NCI-H1048 (cell line): ENCODE results near the gene B9D1.

Experiments
- DNase-seq: peaks from one replicate; lab custom pipeline; 2025; lab: John Stamatoyannopoulos, UW

The B9D1 gene

DNA sequence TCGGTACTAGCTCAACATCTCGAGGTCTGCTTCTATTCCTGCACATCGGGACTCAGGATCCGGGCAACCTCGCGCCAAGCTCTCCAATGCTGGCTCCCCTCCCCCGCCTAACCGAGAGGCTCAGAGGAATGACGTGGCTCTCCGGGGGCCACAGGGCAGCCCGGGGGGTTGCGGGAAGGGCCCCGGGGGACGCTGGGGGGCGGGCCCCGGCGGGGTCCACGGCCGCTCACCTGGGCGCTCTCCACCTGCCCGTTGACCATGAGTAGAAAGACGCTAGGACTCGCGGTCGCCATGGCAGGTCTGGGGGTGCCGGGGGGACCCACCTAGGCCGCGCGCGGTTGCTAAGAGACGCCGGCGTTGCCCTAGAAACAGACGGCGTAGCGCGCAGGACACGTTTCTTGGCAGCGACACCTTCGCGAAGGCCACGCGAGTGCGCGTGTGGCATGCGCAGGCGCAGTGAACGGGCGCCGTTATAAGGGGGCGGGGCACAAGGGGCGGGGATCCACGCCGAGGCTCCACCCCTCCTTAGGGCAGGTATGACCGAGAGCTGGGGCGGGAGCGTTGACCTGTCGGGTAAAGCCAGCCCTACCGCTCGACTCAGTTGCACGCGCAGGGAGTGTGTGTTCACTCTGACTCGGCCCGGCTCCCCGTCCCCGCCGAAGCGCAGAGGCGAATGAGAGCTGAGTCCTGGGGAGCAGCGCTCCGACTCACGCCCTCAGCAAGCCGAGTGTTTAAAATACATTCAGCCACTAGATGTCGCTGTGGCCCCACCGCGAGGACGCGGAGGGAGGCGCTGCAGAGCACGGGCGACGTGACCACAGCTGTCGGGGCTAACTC lies at the start of gene B9D1:
Gene B9D1, minus strand, starts transcription at position 447 of the 837 bp plus-strand sequence. Its CDS starts 154 bp downstream, at position 293.
- peak; percentile 82 for DNase-seq

DNA sequence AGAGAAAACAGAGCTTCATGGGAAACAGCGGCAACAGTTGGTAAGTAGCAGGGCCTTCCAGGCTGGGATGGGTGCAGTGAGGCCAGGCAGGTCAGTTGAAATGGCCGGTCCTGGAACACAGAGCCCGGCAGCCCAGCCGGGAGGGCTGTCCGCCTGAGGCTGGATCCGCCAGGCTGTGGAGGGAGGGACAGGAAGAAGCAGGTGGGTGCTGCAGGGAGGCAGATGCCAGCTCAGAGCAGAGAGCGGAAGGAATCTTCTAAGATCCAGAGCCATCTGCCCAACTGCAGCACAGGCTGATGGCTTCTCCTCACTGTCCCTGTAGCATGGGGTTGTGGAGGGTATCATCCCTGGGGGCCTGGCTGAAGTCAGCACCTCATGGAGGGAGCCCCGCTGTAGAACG lies 49.1 kb upstream of the B9D1 start:
- no peak for DNase-seq

DNA sequence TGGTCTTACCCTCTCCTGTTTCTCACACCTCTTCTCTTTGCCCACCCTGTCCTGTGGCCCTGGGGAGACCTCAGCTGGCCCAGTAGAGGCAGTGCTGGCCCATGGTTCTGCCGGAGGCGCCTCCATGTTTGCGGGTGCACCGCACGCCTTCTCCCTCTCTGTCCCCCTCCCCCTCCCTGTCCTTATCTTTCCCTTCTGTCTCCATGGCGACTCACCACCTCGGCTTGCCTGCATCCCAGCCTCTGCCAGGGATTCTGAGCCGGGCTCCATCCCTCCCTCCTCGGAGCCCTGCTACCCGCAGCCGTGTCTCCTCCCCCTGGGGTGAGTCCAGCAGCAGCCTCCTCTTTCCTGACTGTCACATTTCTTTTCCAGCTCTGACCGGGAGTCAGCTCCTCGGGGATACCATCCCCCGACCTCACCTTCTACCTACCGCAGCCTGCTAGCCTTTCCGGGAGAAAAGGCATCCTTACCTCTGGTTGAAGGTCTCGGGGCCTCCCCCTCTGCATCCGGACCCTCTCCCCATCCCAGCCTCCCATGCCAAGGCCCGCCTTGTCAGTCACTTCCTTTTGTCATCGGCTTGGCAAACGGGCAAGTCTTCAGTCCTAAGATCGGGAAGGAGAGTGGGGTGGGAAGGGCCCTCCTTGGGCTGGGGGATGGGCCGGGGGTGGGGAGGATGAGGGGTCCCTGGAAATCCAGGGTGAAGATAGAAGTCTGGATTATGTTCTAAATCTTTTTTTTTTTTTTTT lies 48.5 kb upstream of the B9D1 start, which contains the start of gene RNF112:
Gene RNF112, plus strand, starts transcription at position 358 of the 746 bp plus-strand sequence. Its CDS starts 177 bp downstream, at position 535.
- DNase-seq = no peak

DNA sequence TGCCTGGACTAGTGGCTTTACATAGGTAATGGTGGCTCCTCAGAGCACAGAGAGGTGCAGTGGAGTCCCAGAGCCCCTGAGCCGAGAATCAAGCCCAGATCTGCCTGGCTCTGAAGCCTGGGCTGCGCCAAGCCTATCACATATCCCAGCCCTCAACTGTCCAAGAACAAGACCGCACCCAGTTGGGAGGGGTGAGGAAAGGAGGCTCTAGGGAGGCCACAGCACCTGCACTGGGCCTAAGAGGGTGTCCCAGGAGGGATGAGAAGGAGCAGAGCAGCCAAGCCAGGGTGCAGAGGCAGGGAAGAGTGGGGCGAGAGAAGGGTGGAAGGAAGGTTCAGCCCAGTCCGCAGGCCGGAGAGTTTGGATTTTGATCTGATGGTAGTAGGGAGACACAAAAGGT lies 47.6 kb upstream of the B9D1 start:
- DNase-seq = no peak

DNA sequence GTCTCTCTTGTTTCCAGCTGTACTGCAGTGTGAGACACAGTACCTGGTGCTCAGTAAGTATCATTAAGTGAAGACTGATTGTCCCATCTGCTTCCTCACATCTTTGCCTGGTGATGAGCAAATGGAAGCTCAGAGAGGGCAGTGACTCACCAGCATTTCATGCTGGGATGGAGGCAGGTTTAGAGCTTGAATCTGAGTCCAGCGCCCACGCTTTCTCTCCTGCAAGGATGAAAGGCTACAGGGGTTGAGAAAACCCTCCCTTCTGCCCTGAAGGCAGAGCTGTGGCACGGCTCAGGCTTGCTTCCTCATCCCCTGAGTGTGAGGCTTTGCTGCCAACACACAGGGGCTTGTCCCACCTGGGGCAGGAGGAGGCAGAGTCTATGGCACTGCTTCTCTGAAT lies 47.0 kb upstream of the B9D1 start:
- no peak for DNase-seq

DNA sequence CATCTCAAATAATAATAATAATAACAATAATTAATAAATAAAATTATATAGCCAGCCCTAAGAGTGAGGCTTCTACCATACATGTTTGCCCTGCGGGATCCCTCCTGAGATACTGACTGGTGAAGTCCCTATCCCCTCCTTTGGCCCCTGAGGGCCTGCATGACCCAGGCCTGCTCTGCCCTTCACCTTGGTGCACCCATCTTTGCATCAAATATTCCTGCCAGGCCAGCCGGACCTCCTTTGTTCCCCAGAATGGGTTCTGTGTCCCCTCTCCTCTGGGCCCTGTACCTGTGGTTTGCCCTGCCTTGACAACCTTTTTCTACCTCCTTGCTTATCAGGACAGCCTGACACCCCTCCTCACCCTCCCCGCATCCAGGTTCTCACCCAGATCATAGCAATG lies 46.5 kb upstream of the B9D1 start:
- DNase-seq = no peak

DNA sequence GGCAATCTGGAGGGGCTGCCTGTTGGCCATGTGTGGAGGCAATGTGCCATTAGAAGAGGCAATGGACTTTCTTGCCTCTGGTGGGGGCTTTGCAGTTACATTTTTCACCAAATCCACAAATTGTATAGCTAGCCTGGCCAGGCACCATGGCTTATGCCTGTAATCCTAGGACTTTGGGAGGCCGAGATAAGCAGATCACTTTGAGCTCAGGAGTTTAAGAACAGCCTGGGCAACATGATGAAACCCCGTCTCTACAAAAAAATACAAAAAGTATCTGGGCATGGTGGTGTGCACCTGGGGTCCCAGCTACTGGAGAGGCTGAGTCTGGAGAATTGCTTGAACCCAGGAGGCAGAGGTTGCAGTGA lies 45.8 kb upstream of the B9D1 start:
- DNase-seq = no peak

- DNase-seq = no peak
Observed at GRCh38 chr17:19407601-19408345, 45.2 kb upstream of the B9D1 start.

- DNase-seq = no peak
Observed at GRCh38 chr17:19405114-19405513, 42.6 kb upstream of the B9D1 start.

DNA sequence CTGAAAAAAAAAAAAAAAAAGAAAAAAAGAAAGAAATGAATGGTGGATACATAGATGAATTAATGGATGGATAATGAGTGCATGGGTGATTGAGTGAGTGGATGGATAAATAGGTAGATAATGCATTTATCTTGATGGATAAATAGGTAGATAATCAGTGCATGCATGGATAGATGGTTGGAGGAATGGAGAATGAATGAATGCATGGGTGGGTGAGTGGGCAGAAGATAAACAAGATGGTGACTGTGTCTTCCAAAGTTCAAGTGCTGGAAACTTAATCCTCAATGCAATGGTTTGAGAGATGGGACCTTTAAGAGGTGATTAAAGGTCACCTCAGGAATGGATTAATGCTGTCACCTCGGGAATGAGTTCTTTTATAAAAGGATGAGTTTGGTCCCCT lies 41.7 kb upstream of the B9D1 start:
- no peak for DNase-seq

DNA sequence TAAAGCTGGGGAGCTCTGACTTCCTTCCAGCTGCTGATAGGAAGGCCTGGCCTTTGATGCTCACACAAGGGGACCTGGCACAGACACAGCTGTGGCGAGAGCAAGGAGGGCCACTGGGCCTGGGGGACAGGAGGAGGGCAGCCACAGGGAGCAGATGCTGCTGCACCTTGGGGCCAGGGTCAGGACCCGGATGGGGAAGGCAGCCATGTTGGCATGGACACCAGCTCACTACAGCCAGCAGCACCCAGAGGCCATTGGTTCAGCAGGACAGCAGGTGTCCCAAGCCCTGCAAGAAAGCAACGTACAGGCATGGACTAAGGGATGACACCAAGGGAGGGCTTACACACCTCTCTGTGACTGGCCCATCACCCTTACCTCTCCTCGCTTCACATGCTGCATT lies 40.5 kb upstream of the B9D1 start:
- DNase-seq = no peak

DNA sequence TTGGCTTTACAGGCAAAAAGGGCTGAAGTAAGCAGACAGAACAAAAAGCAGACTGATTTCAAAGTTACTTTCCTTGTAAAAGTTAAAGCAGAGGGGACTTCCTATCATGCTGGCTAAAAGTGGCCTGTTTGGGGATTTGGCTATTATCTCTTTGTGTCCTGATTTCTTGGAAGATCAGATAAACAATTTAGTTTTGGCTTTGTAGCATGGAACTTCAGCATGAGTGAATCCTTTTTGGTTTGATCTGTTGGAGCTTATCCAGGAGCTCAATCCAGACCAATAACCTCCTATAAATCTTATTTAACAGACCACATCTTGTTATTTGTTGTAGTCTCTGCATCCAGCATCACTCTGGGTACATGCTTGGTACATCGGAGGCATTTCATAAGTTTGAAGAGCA lies 39.6 kb upstream of the B9D1 start:
- no peak for DNase-seq

- no peak for DNase-seq
Observed at GRCh38 chr17:19401321-19402010, 38.9 kb upstream of the B9D1 start.

GRCh38 chr17:19399750-19400450 lies 37.4 kb upstream of the B9D1 start:
- no peak for DNase-seq

DNA sequence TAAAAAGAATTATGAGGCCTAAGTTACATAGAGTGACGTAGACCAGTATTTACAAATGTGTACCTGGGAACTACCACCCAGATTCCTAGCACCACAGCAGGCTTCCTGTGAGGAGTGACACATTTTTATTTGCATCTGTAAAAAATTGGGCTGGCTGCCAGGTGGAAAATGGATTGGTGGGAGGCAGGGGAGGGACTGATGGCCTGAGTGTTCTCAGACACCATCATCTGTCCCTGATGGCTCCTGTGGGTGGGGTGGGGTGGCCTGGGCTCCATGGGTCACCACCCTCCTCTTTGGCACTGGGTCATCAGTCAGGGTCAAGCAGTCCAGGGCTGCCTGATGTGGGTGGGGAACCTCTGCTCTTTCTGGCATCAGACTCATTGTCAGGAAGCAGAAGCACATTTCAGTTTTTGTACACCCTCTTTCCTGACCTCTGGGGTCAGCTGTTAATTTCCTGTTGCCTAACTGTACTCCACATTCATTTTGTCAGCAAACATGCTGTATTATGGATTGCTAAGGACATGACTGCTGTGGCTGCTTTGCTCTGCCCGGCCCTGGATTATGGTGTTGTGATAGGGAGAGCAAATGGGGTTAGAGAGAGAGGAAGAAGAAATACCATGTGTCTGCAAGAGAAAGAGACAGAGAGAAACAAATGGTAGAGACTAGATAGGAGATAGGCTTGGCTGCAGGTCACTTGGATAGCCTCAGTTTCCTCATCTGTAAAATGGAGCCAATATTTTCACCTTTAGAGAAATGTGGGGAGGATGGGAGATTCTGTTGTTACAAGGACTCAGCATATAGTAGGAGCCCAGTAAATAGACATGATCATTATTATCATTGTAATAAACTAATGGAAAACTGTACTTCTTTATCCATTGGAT lies 36.0 kb upstream of the B9D1 start:
- no peak for DNase-seq

DNA sequence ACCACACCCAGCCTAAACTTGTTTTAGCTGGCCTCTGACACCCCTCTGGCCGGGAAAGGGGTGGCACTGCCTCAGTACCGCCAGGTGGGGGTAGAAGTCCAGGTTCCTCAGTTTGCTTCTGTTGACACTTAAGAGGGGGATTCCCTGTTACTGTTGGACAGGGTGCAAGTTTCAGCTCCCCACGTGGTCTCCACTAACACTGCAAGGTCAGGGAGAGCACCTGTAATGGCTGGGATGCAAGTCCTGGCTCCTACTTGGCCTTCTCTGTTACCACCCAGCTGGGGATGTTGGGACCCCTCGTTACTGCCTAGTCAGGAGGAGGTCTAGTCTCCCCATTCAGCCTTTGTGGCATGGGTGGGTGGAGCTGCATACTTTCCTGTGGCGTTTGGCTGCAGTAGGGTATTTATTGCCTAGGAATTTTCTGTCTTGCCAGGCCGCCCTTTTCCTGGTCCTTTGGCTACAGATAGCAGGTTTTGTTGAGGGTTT lies 35.1 kb upstream of the B9D1 start:
- no peak for DNase-seq

DNA sequence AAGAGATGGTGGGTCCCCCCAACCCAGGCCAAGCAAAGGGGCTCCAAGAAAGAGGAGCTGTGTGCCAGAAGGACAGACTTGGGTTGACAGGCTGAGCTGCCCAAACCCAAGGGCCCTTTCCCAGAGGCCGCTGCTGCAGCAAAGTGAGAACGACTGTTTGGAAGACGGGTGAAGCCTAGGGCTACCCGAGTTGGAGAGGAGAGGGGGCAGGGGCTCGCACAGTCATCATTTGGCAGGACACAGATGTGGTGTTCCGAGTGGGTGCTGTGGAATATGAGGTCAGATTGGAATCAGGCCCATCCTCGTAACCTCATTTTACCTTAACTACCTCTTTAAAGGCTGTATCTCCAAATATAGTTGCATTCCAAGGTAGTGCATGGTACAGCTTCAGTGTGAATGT lies 29.8 kb upstream of the B9D1 start:
- no peak for DNase-seq

- DNase-seq = no peak
Observed at GRCh38 chr17:19391432-19391831, 28.9 kb upstream of the B9D1 start.

- no peak for DNase-seq
Observed at GRCh38 chr17:19390951-19391350, 28.4 kb upstream of the B9D1 start.
